Liver (tissue), 3 donors: ENCODE data around the gene RPS5.

ENCODE experiments used
- ATF3 ChIP-seq: IDR thresholded peaks from 2 replicates; pipeline ENCODE4 v1.6.1; 2016; ENCODE audit warnings: antibody characterized with exemption
- CTCF ChIP-seq: fragments of 150-350 bp; IDR thresholded peaks from 2 replicates; pipeline ENCODE4 v1.5.1; 2017; ENCODE audit warnings: improper control_type of control experiment, low read depth, low read length; ENCODE audit not compliant: missing input control
- GABPA ChIP-seq, 2 donors: IDR thresholded peaks in 1 of 2; conservative IDR thresholded peaks in 1 of 2; 2 replicates each; pipeline ENCODE4 v1.6.1; 2016; ENCODE audit warnings: antibody characterized with exemption in 2 of 2, mild to moderate bottlenecking in 1 of 2, moderate library complexity in 1 of 2
- HNF4A ChIP-seq, 2 donors: conservative IDR thresholded peaks; 2 replicates each; pipeline ENCODE4 v1.6.1; 2016; ENCODE audit warnings: antibody characterized with exemption in 2 of 2, mild to moderate bottlenecking in 2 of 2
- HNF4G ChIP-seq: IDR thresholded peaks from 2 replicates; pipeline ENCODE4 v1.6.1; 2016; ENCODE audit warnings: antibody characterized with exemption
- JUND ChIP-seq, 2 donors: IDR thresholded peaks; 2 replicates each; pipeline ENCODE4 v1.6.1; 2016; ENCODE audit warnings: antibody characterized with exemption in 2 of 2
- MAX ChIP-seq: IDR thresholded peaks from 2 replicates; pipeline ENCODE4 v1.6.1; 2016; ENCODE audit warnings: antibody characterized with exemption
- RXRA ChIP-seq, 2 donors: IDR thresholded peaks; 2 replicates each; pipeline ENCODE4 v1.6.1; 2017 to 2018; ENCODE audit warnings: antibody characterized with exemption in 2 of 2, mild to moderate bottlenecking in 1 of 2
- SP1 ChIP-seq: IDR thresholded peaks from 2 replicates; pipeline ENCODE4 v1.6.1; 2018; ENCODE audit warnings: antibody characterized with exemption, mild to moderate bottlenecking
- TAF1 ChIP-seq: conservative IDR thresholded peaks from 2 replicates; pipeline ENCODE4 v1.6.1; 2016; ENCODE audit warnings: antibody characterized with exemption, mild to moderate bottlenecking
- YY1 ChIP-seq: IDR thresholded peaks from 2 replicates; pipeline ENCODE4 v1.6.1; 2016; ENCODE audit warnings: antibody characterized with exemption, mild to moderate bottlenecking
- ZBTB33 ChIP-seq: IDR thresholded peaks from 2 replicates; pipeline ENCODE4 v1.6.1; 2016; ENCODE audit warnings: antibody characterized with exemption
- TF ChIP-seq, protein P1 (sequence below): IDR thresholded peaks from 2 replicates; pipeline ENCODE4 v1.6.1; 2016; ENCODE audit warnings: antibody characterized with exemption, mild to moderate bottlenecking
- donor health status: healthy.
- donor health status: healthy.

DNA sequence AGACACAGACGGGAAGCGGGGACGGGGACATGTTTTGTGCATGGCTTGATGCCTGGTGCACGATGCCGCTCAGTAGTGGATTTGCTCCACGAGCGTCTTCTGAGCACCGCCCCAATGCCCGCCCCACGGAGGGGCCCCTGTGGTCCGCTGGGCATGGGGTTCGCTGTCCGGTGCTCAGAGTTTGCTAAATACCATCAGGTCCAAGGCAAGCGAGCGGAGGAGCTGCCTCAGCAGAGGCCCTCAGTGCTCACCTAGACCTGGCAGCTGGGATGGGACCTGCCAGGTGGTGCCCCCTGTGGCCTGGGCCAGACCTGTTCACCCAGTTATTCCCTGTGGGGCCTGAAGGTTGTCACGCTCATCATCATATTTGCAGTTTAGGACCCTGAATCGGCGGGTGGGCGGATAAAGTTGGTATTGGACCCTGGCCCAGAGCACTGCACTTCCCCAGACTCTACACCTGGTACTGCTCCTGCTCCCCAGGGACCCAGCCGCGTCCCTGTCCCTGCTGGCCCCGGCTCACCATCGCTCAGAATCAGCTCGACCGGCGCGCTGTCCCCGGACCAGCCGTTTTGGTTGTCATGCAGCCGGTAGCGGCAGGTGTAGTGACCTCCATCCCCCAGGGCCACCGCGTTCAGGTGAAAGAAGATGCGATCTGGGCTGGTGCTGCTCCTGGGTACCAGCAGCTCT is 36.1 kb upstream of the RPS5 start:
- TF ChIP-seq CTCF (no peak), MAX (no peak), GABPA (IDR thresholded peaks at IDR 0.05 in 1 of 2, conservative IDR thresholded peaks at IDR 0.05 in 1 of 2) (no peak), TAF1 (no peak), JUND (IDR thresholded peaks at IDR 0.05) (no peak), HNF4A (conservative IDR thresholded peaks at IDR 0.05) (no peak), ZBTB33 (no peak), YY1 (no peak), HNF4G (no peak), ATF3 (no peak), RXRA (IDR thresholded peaks at IDR 0.05) (no peak), SP1 (no peak)
- TF ChIP-seq, protein P1, sequence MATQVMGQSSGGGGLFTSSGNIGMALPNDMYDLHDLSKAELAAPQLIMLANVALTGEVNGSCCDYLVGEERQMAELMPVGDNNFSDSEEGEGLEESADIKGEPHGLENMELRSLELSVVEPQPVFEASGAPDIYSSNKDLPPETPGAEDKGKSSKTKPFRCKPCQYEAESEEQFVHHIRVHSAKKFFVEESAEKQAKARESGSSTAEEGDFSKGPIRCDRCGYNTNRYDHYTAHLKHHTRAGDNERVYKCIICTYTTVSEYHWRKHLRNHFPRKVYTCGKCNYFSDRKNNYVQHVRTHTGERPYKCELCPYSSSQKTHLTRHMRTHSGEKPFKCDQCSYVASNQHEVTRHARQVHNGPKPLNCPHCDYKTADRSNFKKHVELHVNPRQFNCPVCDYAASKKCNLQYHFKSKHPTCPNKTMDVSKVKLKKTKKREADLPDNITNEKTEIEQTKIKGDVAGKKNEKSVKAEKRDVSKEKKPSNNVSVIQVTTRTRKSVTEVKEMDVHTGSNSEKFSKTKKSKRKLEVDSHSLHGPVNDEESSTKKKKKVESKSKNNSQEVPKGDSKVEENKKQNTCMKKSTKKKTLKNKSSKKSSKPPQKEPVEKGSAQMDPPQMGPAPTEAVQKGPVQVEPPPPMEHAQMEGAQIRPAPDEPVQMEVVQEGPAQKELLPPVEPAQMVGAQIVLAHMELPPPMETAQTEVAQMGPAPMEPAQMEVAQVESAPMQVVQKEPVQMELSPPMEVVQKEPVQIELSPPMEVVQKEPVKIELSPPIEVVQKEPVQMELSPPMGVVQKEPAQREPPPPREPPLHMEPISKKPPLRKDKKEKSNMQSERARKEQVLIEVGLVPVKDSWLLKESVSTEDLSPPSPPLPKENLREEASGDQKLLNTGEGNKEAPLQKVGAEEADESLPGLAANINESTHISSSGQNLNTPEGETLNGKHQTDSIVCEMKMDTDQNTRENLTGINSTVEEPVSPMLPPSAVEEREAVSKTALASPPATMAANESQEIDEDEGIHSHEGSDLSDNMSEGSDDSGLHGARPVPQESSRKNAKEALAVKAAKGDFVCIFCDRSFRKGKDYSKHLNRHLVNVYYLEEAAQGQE: no peak
